ENCODE data around the gene NAGLU. TPM values are rescaled to one million over a fixed set of nuclear protein-coding genes. Genes with fewer than 3 reads are reported as not detected.

Gene NAGLU
- total and polyA plus RNA-seq, 2 of the 13 experiments (the other 11 are each of a cell fraction or from before 2014, with no cell fraction given): 28.2 to 40.1 TPM

DNA sequence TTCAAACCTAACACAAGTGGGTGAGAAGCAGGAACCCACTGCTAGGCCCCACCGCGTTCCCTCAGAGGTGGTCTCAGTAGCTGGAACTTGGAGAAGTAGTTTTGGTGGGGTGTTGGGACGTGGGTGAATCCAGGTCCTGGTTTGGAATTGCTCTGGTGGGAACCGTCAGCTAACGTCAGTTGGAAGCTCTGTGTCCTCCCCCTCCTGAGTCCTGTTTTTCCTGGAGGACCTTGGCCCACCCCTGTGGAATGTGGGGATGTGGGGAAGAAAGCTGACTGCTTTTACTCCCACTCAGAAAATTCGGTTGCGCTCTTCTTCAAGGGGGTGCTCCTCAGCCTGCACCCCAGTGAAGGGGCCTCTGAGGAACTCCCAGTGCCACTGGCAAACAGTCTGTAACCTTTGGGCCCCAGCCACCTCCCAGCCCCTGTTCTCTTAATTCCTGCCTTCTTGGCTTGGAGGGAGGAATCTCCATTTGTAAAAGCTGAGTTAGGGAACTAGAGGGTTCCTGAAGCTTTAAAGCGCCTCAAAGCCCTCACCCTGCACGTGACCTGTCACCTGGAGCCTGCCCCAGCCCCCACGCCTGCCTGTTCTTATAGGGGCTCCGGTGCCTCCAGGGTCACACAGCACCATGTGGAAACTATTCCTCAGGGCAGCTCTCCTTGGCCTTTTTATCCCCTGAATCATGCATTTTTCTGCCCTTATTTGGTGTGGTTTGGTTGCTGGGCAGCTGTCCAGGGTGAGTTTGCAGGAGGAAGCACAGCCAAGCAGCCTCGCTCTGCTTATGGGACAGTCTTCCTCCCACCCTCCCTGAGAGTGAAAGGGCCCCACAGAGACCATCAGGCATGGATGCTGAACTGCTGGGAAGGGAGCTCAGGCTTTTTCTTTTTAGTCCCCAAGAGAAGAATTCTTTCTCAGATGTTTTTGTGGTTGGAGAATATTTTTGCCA, 16.2 kb upstream of the NAGLU start:
- Histone ChIP-seq H3K36me3 (replicated peaks in 1 of 2; ENCODE audit: control insufficient read depth in 1 of 2, insufficient read depth in 2 of 2, low read length in 2 of 2) (peaks cover 9 to 11% of the 10 kb centered on the region in 2 experiments; a peak in 4 of 5 replicates), H3K4me2 (ENCODE audit: low read depth, low read length) (peak overlapping the region; percentile 53), H3K27me3 (ENCODE audit: control insufficient read depth in 1 of 2, insufficient read depth in 2 of 2, low read length in 2 of 2) (no peaks in the 10 kb centered on the region), H3K4me3 (replicated peaks in 1 of 3; ENCODE audit: insufficient read depth in 1 of 3, low read depth in 2 of 3, low read length in 3 of 3) (no peak overlapping the region), H3K27ac (ENCODE audit: extremely low read length, insufficient read depth, low read length) (peak overlapping the region; percentile 70), H3K9me3 (ENCODE audit: low read length) (no peaks in the 10 kb centered on the region), H3K4me1 (ENCODE audit: insufficient read depth, low read length) (peaks cover 73% of the 10 kb centered on the region), H3K79me2 (ENCODE audit: insufficient read depth, low read length) (no peaks in the 10 kb centered on the region), H3K9ac (ENCODE audit: insufficient read depth, low read depth, low read length) (peak overlapping the region; percentile 54), H4K20me1 (ENCODE audit: insufficient read depth, low read length) (no peaks in the 10 kb centered on the region), H2AFZ (ENCODE audit: low read length) (no peak overlapping the region)
- ATAC-seq (peak; percentile 63), DNase-seq (ENCODE audit: low spot score) (peak; percentile 90), FAIRE-seq (peak; percentile 51)
- no TSS peak for BruUV-seq (replicated peaks)
- in situ Hi-C loops (cut with HindIII; ENCODE audit: extremely low pct_ligation_motif_present, low pct_unique_long_range_greater_than_20kb): loop anchor here (5.0 kb wide), 2 partner anchors 98 to 198 kb away; partner anchors contain the start of gene CAVIN1
- intact Hi-C loops (cut with micrococcal nuclease; ENCODE audit: unreplicated experiment): no loop called here
- CTCF ChIA-PET (ENCODE audit: low intra/inter-chr PET ratio, low total read pairs): interaction anchor here (1.4 kb wide), 1 partner anchor 58 kb away, joined by 3 read pairs; the partner anchor contains the start of gene PSMC3IP
- POLR2A ChIA-PET: interaction anchor here (0.9 to 4.3 kb wide), 19 partner anchors 8 to 271 kb away, joined by 3 to 52 read pairs (median 5); partner anchors contain the start of genes CAVIN1, NAGLU, RETREG3 and STAT3
- 39% methylated on average over 12 of the region's 12 CpGs for WGBS (ENCODE audit: low lambda C conversion rate)
- TF ChIP-seq, protein P1, sequence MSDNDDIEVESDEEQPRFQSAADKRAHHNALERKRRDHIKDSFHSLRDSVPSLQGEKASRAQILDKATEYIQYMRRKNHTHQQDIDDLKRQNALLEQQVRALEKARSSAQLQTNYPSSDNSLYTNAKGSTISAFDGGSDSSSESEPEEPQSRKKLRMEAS (IDR thresholded peaks at IDR 0.05): peak; percentile 55; the same call in 1 of the 2 replicates
- TF ChIP-seq EZH2 (conservative IDR thresholded peaks at IDR 0.05; ENCODE audit: low read depth, low read length) (no peak), ZNF773 (CRISPR knock-in tag; IDR thresholded peaks at IDR 0.05; ENCODE audit: borderline replicate concordance) (no peak), EP300 (IDR thresholded peaks at IDR 0.05; ENCODE audit: low read depth in 2 of 2, low read length in 2 of 2) (peak; percentile 19 to 29; a peak in 3 of 4 replicates), EP300 (CRISPR knock-in tag; IDR thresholded peaks at IDR 0.05; ENCODE audit: borderline replicate concordance) (no peak; the same call in 1 of the 2 replicates), GLI4 (CRISPR knock-in tag; IDR thresholded peaks at IDR 0.05; ENCODE audit: borderline replicate concordance) (peak; percentile 64; the same call in 1 of the 2 replicates), TOPORS (CRISPR knock-in tag; IDR thresholded peaks at IDR 0.05) (no peak), YEATS2 (CRISPR knock-in tag; IDR thresholded peaks at IDR 0.05; ENCODE audit: borderline replicate concordance) (0 out of 2 replicates have a peak, but pooled peaks have one; percentile 28), PLRG1 (conservative IDR thresholded peaks at IDR 0.05) (no peak)
- TF ChIP-seq, protein P2, sequence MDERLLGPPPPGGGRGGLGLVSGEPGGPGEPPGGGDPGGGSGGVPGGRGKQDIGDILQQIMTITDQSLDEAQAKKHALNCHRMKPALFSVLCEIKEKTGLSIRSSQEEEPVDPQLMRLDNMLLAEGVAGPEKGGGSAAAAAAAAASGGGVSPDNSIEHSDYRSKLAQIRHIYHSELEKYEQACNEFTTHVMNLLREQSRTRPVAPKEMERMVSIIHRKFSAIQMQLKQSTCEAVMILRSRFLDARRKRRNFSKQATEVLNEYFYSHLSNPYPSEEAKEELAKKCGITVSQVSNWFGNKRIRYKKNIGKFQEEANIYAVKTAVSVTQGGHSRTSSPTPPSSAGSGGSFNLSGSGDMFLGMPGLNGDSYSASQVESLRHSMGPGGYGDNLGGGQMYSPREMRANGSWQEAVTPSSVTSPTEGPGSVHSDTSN (CRISPR knock-in tag; IDR thresholded peaks at IDR 0.05): no peak
- TF ChIP-seq, protein P3, sequence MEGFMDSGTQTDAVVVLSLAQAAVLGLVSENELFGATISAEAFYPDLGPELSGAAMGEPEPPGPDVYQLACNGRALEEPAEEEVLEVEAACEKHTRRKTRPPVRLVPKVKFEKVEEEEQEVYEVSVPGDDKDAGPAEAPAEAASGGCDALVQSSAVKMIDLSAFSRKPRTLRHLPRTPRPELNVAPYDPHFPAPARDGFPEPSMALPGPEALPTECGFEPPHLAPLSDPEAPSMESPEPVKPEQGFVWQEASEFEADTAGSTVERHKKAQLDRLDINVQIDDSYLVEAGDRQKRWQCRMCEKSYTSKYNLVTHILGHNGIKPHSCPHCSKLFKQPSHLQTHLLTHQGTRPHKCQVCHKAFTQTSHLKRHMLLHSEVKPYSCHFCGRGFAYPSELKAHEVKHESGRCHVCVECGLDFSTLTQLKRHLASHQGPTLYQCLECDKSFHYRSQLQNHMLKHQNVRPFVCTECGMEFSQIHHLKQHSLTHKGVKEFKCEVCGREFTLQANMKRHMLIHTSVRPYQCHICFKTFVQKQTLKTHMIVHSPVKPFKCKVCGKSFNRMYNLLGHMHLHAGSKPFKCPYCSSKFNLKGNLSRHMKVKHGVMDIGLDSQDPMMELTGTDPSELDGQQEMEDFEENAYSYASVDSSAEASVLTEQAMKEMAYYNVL (CRISPR knock-in tag; IDR thresholded peaks at IDR 0.05; ENCODE audit: borderline replicate concordance): no peak
- TF ChIP-seq, protein P4, sequence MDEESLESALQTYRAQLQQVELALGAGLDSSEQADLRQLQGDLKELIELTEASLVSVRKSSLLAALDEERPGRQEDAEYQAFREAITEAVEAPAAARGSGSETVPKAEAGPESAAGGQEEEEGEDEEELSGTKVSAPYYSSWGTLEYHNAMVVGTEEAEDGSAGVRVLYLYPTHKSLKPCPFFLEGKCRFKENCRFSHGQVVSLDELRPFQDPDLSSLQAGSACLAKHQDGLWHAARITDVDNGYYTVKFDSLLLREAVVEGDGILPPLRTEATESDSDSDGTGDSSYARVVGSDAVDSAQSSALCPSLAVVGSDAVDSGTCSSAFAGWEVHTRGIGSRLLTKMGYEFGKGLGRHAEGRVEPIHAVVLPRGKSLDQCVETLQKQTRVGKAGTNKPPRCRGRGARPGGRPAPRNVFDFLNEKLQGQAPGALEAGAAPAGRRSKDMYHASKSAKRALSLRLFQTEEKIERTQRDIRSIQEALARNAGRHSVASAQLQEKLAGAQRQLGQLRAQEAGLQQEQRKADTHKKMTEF (CRISPR knock-in tag; IDR thresholded peaks at IDR 0.05): no peak

Data from HepG2 (cell line).